NCI-H2029 (cell line): ENCODE data around the gene KIF9.
"Not testable (repeated sequence)": the region's sequence is repeated elsewhere in the genome, so short reads cannot be mapped to it uniquely, and the experiment has no call there.

Experiments used
- DNase-seq: peaks from one replicate; lab custom pipeline; 2025; lab: John Stamatoyannopoulos, UW

The KIF9 gene, protein sequence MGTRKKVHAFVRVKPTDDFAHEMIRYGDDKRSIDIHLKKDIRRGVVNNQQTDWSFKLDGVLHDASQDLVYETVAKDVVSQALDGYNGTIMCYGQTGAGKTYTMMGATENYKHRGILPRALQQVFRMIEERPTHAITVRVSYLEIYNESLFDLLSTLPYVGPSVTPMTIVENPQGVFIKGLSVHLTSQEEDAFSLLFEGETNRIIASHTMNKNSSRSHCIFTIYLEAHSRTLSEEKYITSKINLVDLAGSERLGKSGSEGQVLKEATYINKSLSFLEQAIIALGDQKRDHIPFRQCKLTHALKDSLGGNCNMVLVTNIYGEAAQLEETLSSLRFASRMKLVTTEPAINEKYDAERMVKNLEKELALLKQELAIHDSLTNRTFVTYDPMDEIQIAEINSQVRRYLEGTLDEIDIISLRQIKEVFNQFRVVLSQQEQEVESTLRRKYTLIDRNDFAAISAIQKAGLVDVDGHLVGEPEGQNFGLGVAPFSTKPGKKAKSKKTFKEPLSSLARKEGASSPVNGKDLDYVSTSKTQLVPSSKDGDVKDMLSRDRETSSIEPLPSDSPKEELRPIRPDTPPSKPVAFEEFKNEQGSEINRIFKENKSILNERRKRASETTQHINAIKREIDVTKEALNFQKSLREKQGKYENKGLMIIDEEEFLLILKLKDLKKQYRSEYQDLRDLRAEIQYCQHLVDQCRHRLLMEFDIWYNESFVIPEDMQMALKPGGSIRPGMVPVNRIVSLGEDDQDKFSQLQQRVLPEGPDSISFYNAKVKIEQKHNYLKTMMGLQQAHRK

DNA sequence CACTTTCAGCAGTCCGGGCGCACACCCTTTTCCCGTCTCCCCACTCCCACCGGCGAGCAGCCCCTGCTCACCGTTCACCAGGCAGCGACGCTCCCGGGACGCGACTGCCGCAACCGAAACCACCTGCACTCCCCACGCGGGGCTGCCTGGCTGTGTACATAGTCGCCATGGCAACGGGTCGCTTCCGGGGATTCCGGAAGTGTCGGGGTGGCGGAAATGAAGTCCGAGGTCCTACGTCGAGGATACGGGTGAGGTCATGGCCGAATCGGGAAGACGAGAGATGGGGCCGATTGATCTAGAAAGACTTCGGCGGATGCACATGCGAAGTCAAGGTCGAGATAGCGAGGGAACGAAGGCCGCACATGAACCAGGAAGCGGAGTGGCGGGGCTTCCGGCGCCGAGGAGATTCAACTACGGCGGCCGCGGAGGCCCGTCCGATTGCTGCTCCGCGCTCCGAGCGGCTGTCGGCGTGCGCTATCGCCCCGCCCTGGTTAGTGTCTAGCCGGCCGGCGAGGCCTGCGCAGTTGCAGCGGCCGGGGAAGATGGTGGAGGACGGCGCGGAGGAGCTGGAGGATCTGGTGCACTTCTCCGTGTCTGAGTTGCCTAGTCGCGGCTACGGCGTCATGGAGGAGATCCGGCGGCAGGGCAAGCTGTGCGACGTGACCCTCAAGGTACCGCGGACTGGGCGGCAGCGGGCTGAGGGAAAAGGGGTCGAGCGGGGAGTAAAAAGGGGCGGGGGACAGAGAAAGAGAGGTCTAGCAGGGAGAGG, at the start of gene KIF9, which contains the start of gene KLHL18:
Gene KIF9 (minus strand): TSS at position 376 of the 769 bp plus-strand sequence. CDS start 5,425 bp downstream, outside the sequence.
Gene KLHL18 (plus strand): TSS at position 521 of the 769 bp plus-strand sequence. CDS start 22 bp downstream, at position 543.
- peak; percentile 97 for DNase-seq

GRCh38 chr3:47324278-47324865, 41.8 kb upstream of the KIF9 start:
- DNase-seq, result peak; percentile 67

DNA sequence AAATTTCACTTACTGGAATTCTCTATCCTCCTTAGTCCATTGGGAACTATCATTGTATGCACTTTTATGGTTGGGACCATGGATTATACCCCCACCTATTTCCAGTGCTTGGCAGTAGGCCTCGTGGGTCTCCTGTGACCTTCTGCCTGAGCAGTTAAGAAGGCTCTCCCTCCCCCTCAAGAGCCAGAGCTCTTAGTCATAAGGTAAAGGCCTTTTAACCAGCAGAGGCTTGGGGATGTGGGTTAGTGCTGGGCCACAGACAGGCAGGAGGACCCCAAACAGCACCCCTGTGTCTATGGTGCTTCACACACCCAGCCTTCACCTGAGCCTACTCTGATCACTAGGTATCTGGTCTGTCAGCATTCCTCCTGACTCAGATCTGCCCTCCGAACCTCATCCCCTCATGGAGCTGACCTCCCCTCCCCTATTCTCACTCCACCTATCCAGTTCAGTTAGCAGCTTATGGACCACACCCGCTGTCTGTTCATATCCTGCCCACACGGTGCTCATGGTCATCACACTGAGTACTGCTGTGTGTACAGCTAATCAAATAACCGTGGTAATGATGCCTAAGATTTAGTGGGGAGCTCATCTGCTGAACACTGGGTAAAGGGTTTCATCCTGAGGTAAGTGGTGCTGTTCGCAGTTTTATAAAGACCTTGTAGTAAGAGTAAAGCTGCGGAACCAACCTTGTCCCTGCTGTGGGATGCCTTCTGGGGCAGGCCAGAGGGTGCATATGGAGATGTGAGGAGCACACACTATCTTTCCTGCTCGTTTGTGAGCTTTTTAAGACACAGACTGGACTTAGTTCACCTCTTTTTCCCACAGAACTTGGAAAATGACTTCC, 41.1 kb upstream of the KIF9 start:
- DNase-seq, result no peak

DNA sequence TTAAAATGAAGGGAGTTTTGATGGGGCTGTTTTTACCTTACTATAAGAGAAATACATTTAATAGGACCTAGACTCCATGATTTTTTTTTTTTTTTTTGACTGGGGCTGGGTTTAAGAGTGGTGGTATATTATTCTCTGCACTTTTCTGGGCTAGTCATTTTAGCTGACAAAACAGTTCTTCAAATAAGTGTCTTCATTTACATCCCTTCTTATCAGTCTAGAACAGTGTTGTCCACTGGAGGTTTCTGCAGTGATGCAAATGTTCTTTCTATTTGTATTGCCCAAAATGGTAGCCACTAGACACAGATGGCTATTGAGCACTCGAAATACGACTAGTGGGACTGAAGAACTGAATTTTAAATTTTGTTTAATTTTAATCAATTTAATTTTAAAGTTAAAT, 37.4 kb upstream of the KIF9 start:
- no peak for DNase-seq

- DNase-seq, result no peak
Measured at GRCh38 chr3:47318916-47319315, 36.3 kb upstream of the KIF9 start.

GRCh38 chr3:47316151-47316550, 33.6 kb upstream of the KIF9 start:
- DNase-seq, result not testable (repeated sequence)

- peak; percentile 12 for DNase-seq
Measured at GRCh38 chr3:47315069-47315647, 32.6 kb upstream of the KIF9 start.

- no peak for DNase-seq
Measured at GRCh38 chr3:47314056-47314764, 31.6 kb upstream of the KIF9 start.

GRCh38 chr3:47313341-47314055, 30.9 kb upstream of the KIF9 start:
- DNase-seq, result no peak

GRCh38 chr3:47310391-47310790, 27.8 kb upstream of the KIF9 start:
- DNase-seq, result no peak

DNA sequence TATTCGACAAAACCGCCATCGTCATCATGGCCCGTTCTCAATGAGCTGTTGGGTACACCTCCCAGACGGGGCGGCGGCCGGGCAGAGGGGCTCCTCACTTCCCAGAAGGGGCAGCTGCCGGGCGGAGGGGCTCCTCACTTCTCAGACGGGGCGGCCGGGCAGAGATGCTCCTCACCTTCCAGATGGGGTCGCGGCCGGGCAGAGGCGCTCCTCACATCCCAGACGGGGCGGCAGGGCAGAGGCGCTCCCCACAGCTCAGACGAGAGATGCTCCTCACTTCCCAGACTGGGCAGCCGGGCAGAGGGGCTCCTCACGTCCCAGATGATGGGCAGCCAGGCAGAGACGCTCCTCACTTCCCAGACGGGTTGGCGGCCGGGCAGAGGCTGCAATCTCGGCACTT, 26.6 kb upstream of the KIF9 start:
- not testable (repeated sequence) for DNase-seq

- no peak for DNase-seq
Measured at GRCh38 chr3:47306022-47306421, 23.4 kb upstream of the KIF9 start.

GRCh38 chr3:47301456-47301855, 18.9 kb upstream of the KIF9 start:
- no peak for DNase-seq

- no peak for DNase-seq
Measured at GRCh38 chr3:47299381-47300318, 17.1 kb upstream of the KIF9 start.

GRCh38 chr3:47298439-47298838, 15.8 kb upstream of the KIF9 start:
- no peak for DNase-seq

- no peak for DNase-seq
Measured at GRCh38 chr3:47296562-47297302, 14.1 kb upstream of the KIF9 start.

DNA sequence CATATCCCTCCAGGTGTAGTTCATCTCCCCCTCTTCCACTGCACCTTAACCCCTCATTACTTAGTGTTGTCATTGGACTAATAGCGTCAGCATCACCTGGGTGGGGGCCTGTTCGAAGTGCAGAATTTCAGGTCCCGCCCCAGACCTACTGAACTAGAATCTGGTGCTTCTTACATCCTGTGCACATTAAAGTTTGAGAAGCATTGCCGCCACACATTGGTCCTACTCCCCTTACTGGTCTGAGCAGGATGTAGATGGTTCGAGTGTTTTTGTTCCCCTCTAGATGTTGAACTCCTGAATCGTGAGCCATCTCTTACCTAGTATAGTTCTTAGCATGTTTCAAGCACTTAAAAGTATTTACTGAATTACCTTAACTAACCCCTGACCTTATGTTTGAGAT, 13.4 kb upstream of the KIF9 start:
- DNase-seq, result no peak
